Non-pigmented ciliary epithelial cell (primary cell): ENCODE data around the gene PPP1R11.

ENCODE experiments used
- DNase-seq: peaks from one replicate; pipeline ENCODE4 v3.0.0-alpha.2; 2010; ENCODE audit warnings: low read depth

The PPP1R11 gene

GRCh38 chr6:30061858-30062458, 5.0 kb upstream of the PPP1R11 start:
- DNase-seq = no peak

- no peak for DNase-seq
Observed at GRCh38 chr6:30062471-30063178, 4.4 kb upstream of the PPP1R11 start.

GRCh38 chr6:30063315-30063714, 3.7 kb upstream of the PPP1R11 start:
- DNase-seq = no peak

GRCh38 chr6:30066082-30066481, 916 bp upstream of the PPP1R11 start:
- DNase-seq = no peak

GRCh38 chr6:30067460-30068139, 602 bp downstream of the PPP1R11 start:
- DNase-seq = no peak

- DNase-seq = no peak
Observed at GRCh38 chr6:30071081-30071818, 4.3 kb downstream of the PPP1R11 start.

- no peak for DNase-seq
Observed at GRCh38 chr6:30071858-30072257, 4.9 kb downstream of the PPP1R11 start.

GRCh38 chr6:30073489-30074235, 6.7 kb downstream of the PPP1R11 start:
- DNase-seq = no peak

GRCh38 chr6:30074331-30075093, 7.5 kb downstream of the PPP1R11 start:
- no peak for DNase-seq

- DNase-seq = no peak
Observed at GRCh38 chr6:30075094-30075789, 8.2 kb downstream of the PPP1R11 start, which contains the start of gene RNF39. TSS of gene RNF39 (minus strand) at chr6:30075769. CDS start at chr6:30075585, 184 bp downstream.

GRCh38 chr6:30075790-30076732, 9.1 kb downstream of the PPP1R11 start:
- no peak for DNase-seq

GRCh38 chr6:30077218-30077617, 10.2 kb downstream of the PPP1R11 start:
- DNase-seq = no peak

- DNase-seq = no peak
Observed at GRCh38 chr6:30087876-30088275, 20.9 kb downstream of the PPP1R11 start.

- no peak for DNase-seq
Observed at GRCh38 chr6:30091577-30092381, 24.8 kb downstream of the PPP1R11 start.

- no peak for DNase-seq
Observed at GRCh38 chr6:30092852-30093543, 26.0 kb downstream of the PPP1R11 start.

GRCh38 chr6:30093951-30094661, 27.1 kb downstream of the PPP1R11 start:
- DNase-seq = no peak

GRCh38 chr6:30096829-30097228, 29.8 kb downstream of the PPP1R11 start:
- DNase-seq = no peak
